Endothelial cell of umbilical vein (primary cell): Measurements from ENCODE around the gene PLB1. TPM values are rescaled to one million over a fixed set of nuclear protein-coding genes. Genes with fewer than 3 reads are reported as not detected.

Experiments
- BruUV-seq: library from RNA; stranded (reverse); fragments of 400-500 nt; replicated peaks from 2 replicates; lab custom pipeline; 2021; lab: Mats Ljungman, UMichigan
- CTCF ChIA-PET: fragments of 300-600, 350-600 bp; sonication (Branson Sonifier 250); formaldehyde crosslinking; loops from one replicate; lab custom pipeline; 2021; ENCODE audit warnings: antibody characterized with exemption, inconsistent platforms; lab: Charles Lee
- POLR2A ChIA-PET: fragments of 300-600, 350-600 bp; sonication (Branson Sonifier 250); formaldehyde crosslinking; loops from one replicate; lab custom pipeline; 2021; ENCODE audit warnings: antibody characterized with exemption, inconsistent platforms; lab: Charles Lee
- DNase-seq: peaks from one replicate; pipeline ENCODE4 v3.0.0-alpha.2; 2011; ENCODE audit warnings: low read depth, low spot score
- FAIRE-seq: peaks from 2 replicates; lab custom pipeline; 2011; peaks lifted over from hg19 to GRCh38; lab: Jason Lieb, UNC
- H2AFZ ChIP-seq: 2 replicates; pipeline ENCODE4 v1.6.0; 2012; ENCODE audit warnings: low read depth, low read length, control low read depth, inconsistent platforms
- H3K27ac ChIP-seq: 2 replicates; pipeline ENCODE4 v1.5.1; 2011; ENCODE audit warnings: low read depth, mild to moderate bottlenecking, control low read depth, low read length, moderate library complexity; ENCODE audit not compliant: insufficient read depth
- H3K27me3 ChIP-seq, 2 experiments: 2 replicates each; pipeline versions ENCODE4 v1.6.0 to v1.6.1; 2011; ENCODE audit warnings: low read length in 2 of 2, mixed read lengths in 1 of 2; ENCODE audit not compliant: control insufficient read depth in 2 of 2, insufficient read depth in 2 of 2
- H3K36me3 ChIP-seq, 2 experiments: 2 replicates in 1 of 2; 3 replicates in 1 of 2; pipeline ENCODE4 v1.5.1; 2011; ENCODE audit warnings: low read length in 2 of 2, mild to moderate bottlenecking in 1 of 2, moderate library complexity in 1 of 2; ENCODE audit not compliant: control insufficient read depth in 2 of 2, insufficient read depth in 2 of 2; ENCODE audit errors: extremely low read depth in 1 of 2
- H3K4me1 ChIP-seq: 3 replicates; pipeline ENCODE4 v1.5.1; 2011; ENCODE audit warnings: mild to moderate bottlenecking, low read length; ENCODE audit not compliant: control insufficient read depth, insufficient read depth; ENCODE audit errors: extremely low read depth
- H3K4me2 ChIP-seq: 2 replicates; pipeline ENCODE4 v1.6.1; 2011; ENCODE audit warnings: low read length, control low read depth, mixed read lengths; ENCODE audit not compliant: insufficient read depth
- H3K4me3 ChIP-seq, 3 experiments: fragments of 200-600 bp in 1 of 3; sonication (generic), shearing (Covaris generic) in 1 of 3; replicated peaks in 1 of 3; 2 replicates each; pipeline ENCODE4 v1.5.1; 2011 to 2016; ENCODE audit warnings: control low read depth in 3 of 3, low read length in 3 of 3, mild to moderate bottlenecking in 2 of 3, inconsistent platforms in 1 of 3, low read depth in 1 of 3, moderate library complexity in 1 of 3; ENCODE audit not compliant: insufficient read depth in 1 of 3
- H3K79me2 ChIP-seq: 2 replicates; pipeline ENCODE4 v1.6.0; 2012; ENCODE audit warnings: low read length, inconsistent platforms; ENCODE audit not compliant: control insufficient read depth, insufficient read depth
- H3K9ac ChIP-seq: replicated peaks from 2 replicates; pipeline ENCODE3; 2011; ENCODE audit warnings: low read length, control low read depth; ENCODE audit not compliant: insufficient read depth; ENCODE audit errors: extremely low read depth
- H3K9me1 ChIP-seq: replicated peaks from 3 replicates; pipeline ENCODE4 v1.6.0; 2011; ENCODE audit warnings: mild to moderate bottlenecking, low read length; ENCODE audit not compliant: control insufficient read depth, insufficient read depth; ENCODE audit errors: extremely low read depth
- H3K9me3 ChIP-seq: replicated peaks from 2 replicates; pipeline ENCODE4 v1.5.1; 2012; ENCODE audit warnings: low read length, inconsistent platforms; ENCODE audit not compliant: control insufficient read depth, insufficient read depth
- H4K20me1 ChIP-seq: replicated peaks from 2 replicates; pipeline ENCODE3; 2011; ENCODE audit warnings: mild to moderate bottlenecking, low read length; ENCODE audit not compliant: control insufficient read depth, insufficient read depth; ENCODE audit errors: extremely low read depth
- CTCF ChIP-seq, 2 donors: IDR thresholded peaks; 1 replicate in 1 of 2; 2 replicates in 1 of 2; pipeline ENCODE4 v1.5.1; 2011; ENCODE audit warnings: low read length in 2 of 2, mild to moderate bottlenecking in 2 of 2, moderate library complexity in 2 of 2, control low read depth in 1 of 2, inconsistent platforms in 1 of 2, low read depth in 1 of 2; ENCODE audit not compliant: insufficient read depth in 1 of 2; ENCODE audit errors: extremely low read depth in 1 of 2
- EZH2 ChIP-seq: IDR thresholded peaks from 2 replicates; pipeline ENCODE4 v1.6.1; 2012; ENCODE audit warnings: borderline replicate concordance, low read depth, mild to moderate bottlenecking, moderate library complexity, low read length, inconsistent platforms; ENCODE audit not compliant: severe bottlenecking
- FOS ChIP-seq: IDR thresholded peaks from 2 replicates; pipeline ENCODE4 v1.6.1; 2011; ENCODE audit warnings: mild to moderate bottlenecking, low read length, moderate library complexity, borderline replicate concordance; ENCODE audit not compliant: insufficient read depth
- GATA2 ChIP-seq: IDR thresholded peaks from 2 replicates; pipeline ENCODE4 v1.7.0; 2011; ENCODE audit warnings: low read depth, mild to moderate bottlenecking, moderate library complexity, mixed read lengths, low read length; ENCODE audit not compliant: insufficient read length, insufficient read depth
- JUN ChIP-seq: IDR thresholded peaks from 2 replicates; pipeline ENCODE4 v1.6.1; 2011; ENCODE audit warnings: borderline replicate concordance, low read depth; ENCODE audit not compliant: insufficient read length, insufficient read depth
- MYC ChIP-seq: IDR thresholded peaks from one replicate; pipeline ENCODE4 v1.6.1; 2011; ENCODE audit warnings: mild to moderate bottlenecking, low read depth, low read length
- POLR2A ChIP-seq: IDR thresholded peaks from 2 replicates; pipeline ENCODE4 v1.6.1; 2012; ENCODE audit warnings: low read depth, mild to moderate bottlenecking, control low read depth, low read length
- POLR2AphosphoS5 ChIP-seq: IDR thresholded peaks from 2 replicates; pipeline ENCODE4 v1.6.1; 2012; ENCODE audit warnings: low read depth, mild to moderate bottlenecking, control low read depth, low read length, moderate library complexity; ENCODE audit not compliant: insufficient read depth
- dilution Hi-C: fragments of 300-500 bp; cut with MboI; formaldehyde crosslinking; loops from one replicate; pipeline ENCODE4 v1.15.0; 2019; ENCODE audit warnings: low sequenced_read_pairs; ENCODE audit not compliant: extremely low pct_ligation_motif_present
- intact Hi-C: fragments of 100-400 bp; cut with micrococcal nuclease; formaldehyde crosslinking; loops from one replicate; pipeline ENCODE4 v1.10.0; 2022
- polyA plus RNA-seq, 4 experiments: library from polyadenylated mRNA; depleted of rRNA in 3 of 4; stranded (reverse) in 3 of 4; unstranded in 1 of 4; fragments of >200 nt; gene quantifications; 2 replicates each; pipeline versions ENCODE4 v1.2.1 to v1.2.3, GENCODE V29; 2011 to 2012; ENCODE audit warnings: missing spikeins in 1 of 4
- total RNA-seq: library from RNA; stranded (reverse); gene quantifications from 2 replicates; pipeline ENCODE4 v1.2.3, GENCODE V29; 2021
- TF ChIP-seq, protein P1 (sequence below): IDR thresholded peaks from 2 replicates; pipeline ENCODE4 v1.6.1; 2011; ENCODE audit not compliant: insufficient read depth, insufficient read length

The PLB1 gene
- total and polyA plus RNA-seq, 2 donors (not counting 3 experiments of a cell fraction or from before 2014, with no cell fraction given) = 0.75 to 0.80 TPM

- intact Hi-C loops = no loop called here
- no peaks in the 10 kb centered on the region for H3K79me2 ChIP-seq
- DNase-seq = no peak
- TF ChIP-seq, protein P1, sequence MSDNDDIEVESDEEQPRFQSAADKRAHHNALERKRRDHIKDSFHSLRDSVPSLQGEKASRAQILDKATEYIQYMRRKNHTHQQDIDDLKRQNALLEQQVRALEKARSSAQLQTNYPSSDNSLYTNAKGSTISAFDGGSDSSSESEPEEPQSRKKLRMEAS = no peak
- no peak for TF ChIP-seq POLR2AphosphoS5
- no peak for TF ChIP-seq GATA2
- no peak for TF ChIP-seq MYC
- no peak for TF ChIP-seq JUN
- TF ChIP-seq EZH2 = no peak
- no peak for TF ChIP-seq FOS
- no peak for TF ChIP-seq CTCF (IDR thresholded peaks at IDR 0.05; ENCODE audit: extremely low read depth in 1 of 2, insufficient read depth in 1 of 2, low read depth in 1 of 2, low read length in 2 of 2)
- TF ChIP-seq POLR2A = no peak
- no peaks in the 10 kb centered on the region for H4K20me1 ChIP-seq
- CTCF ChIA-PET = interaction anchor here (1.0 kb wide), 1 partner anchor 20 kb away, joined by 3 read pairs; no protein-coding TSS in a partner anchor
- H3K9ac ChIP-seq = no peak overlapping the region
- H3K9me1 ChIP-seq = no peaks in the 10 kb centered on the region
- H3K4me3 ChIP-seq = no peak overlapping the region
- BruUV-seq = no TSS peak
- H2AFZ ChIP-seq = no peak overlapping the region
- no peak for FAIRE-seq
- no peak overlapping the region for H3K27ac ChIP-seq
- peaks cover 6% of the 10 kb centered on the region for H3K4me1 ChIP-seq
- H3K4me2 ChIP-seq = no peak overlapping the region
- no peaks in the 10 kb centered on the region for H3K27me3 ChIP-seq
- H3K9me3 ChIP-seq = no peaks in the 10 kb centered on the region
- dilution Hi-C loops = no loop called here
- POLR2A ChIA-PET = no interaction called here
- no peaks in the 10 kb centered on the region for H3K36me3 ChIP-seq
These were observed 144.5 kb downstream of the PLB1 start for GRCh38 chr2:28640260-28640907.
